Upper lobe of right lung (tissue), 1 donor: ENCODE data around the gene SMCR8. TPM values are rescaled to one million over a fixed set of nuclear protein-coding genes. Genes with fewer than 3 reads are reported as not detected.
A peak's percentile ranks its signal among the peaks of the same experiment; 100 is the strongest.
"Not testable (repeated sequence)": the region's sequence is repeated elsewhere in the genome, so short reads cannot be mapped to it uniquely, and the experiment has no call there.

ENCODE experiments used
- ATAC-seq: fragments of 200-7000 bp; cut with Tn5 transposase; one replicate; pipeline ENCODE4 v1.9.1; 2020; ENCODE audit warnings: mild to moderate bottlenecking, moderate library complexity
- DNase-seq: peaks from one replicate; pipeline ENCODE4 v3.0.0-alpha.2; 2020
- H3K27ac ChIP-seq: fragments of 200-600 bp; one replicate; pipeline ENCODE4 v1.8.0; 2022
- H3K27me3 ChIP-seq: fragments of 200-600 bp; one replicate; pipeline ENCODE4 v1.8.0; 2022; ENCODE audit warnings: mild to moderate bottlenecking
- H3K36me3 ChIP-seq: fragments of 200-600 bp; one replicate; pipeline ENCODE4 v1.8.0; 2022
- H3K4me1 ChIP-seq: fragments of 200-600 bp; one replicate; pipeline ENCODE4 v1.8.0; 2022
- H3K4me3 ChIP-seq: fragments of 200-600 bp; one replicate; pipeline ENCODE4 v1.8.0; 2022; ENCODE audit warnings: mild to moderate bottlenecking
- H3K9me3 ChIP-seq: fragments of 200-600 bp; one replicate; pipeline ENCODE4 v1.8.0; 2022
- CTCF ChIP-seq: fragments of 200-600 bp; IDR thresholded peaks from one replicate; pipeline ENCODE4 v1.8.0; 2022; ENCODE audit warnings: antibody characterized with exemption
- intact Hi-C: fragments of 100-400 bp; cut with DNase I; formaldehyde crosslinking; loops from one replicate; pipeline ENCODE4 v1.11.0; 2022
- total RNA-seq: library from RNA; stranded (reverse); fragmentation: NEBNext Ultra II Directional; extraction: Animal tissue kit (Norgen Biotek cat#: 25700); gene quantifications from one replicate; pipeline ENCODE4 v1.2.1, GENCODE V29; 2021
- donor health status: DM: no; HTN: yes; CAD: no; lungs with severe emphysema.

The SMCR8 gene
- total RNA-seq, 1 donor from 2014 or later, result 25.2 TPM

GRCh38 chr17:18285296-18285695, 29.8 kb upstream of the SMCR8 start:
- ATAC-seq (no peak), DNase-seq (no peak)
- Histone ChIP-seq H3K27ac (no peak overlapping the region), H3K4me3 (no peak overlapping the region), H3K27me3 (no peaks in the 10 kb centered on the region), H3K4me1 (no peaks in the 10 kb centered on the region), H3K36me3 (peaks cover 93% of the 10 kb centered on the region), H3K9me3 (no peaks in the 10 kb centered on the region)
- intact Hi-C loops, result no loop called here
- no peak for TF ChIP-seq CTCF

GRCh38 chr17:18291718-18292540, 23.2 kb upstream of the SMCR8 start:
- Histone ChIP-seq H3K4me1 (peaks cover 2% of the 10 kb centered on the region), H3K4me3 (no peak overlapping the region), H3K27ac (no peak overlapping the region), H3K27me3 (no peaks in the 10 kb centered on the region), H3K36me3 (peaks cover 75% of the 10 kb centered on the region), H3K9me3 (no peaks in the 10 kb centered on the region)
- intact Hi-C loops, result no loop called here
- DNase-seq (no peak), ATAC-seq (no peak)
- TF ChIP-seq CTCF, result no peak

GRCh38 chr17:18298061-18298460, 17.0 kb upstream of the SMCR8 start:
- ATAC-seq, intact Hi-C loops, H3K4me3 ChIP-seq, H3K9me3 ChIP-seq, DNase-seq, H3K4me1 ChIP-seq, H3K27ac ChIP-seq, H3K27me3 ChIP-seq: not testable (repeated sequence)
- peaks cover 61% of the 10 kb centered on the region for H3K36me3 ChIP-seq

- ATAC-seq (peak; percentile 81), DNase-seq (no peak)
- H3K36me3 ChIP-seq, result peaks cover 70% of the 10 kb centered on the region
- no peak for TF ChIP-seq CTCF
- peaks cover 2% of the 10 kb centered on the region for H3K4me1 ChIP-seq
- intact Hi-C loops, result no loop called here
- no peak overlapping the region for H3K4me3 ChIP-seq
- H3K27ac ChIP-seq, result peak overlapping the region; percentile 42
- H3K9me3 ChIP-seq, result no peaks in the 10 kb centered on the region
- H3K27me3 ChIP-seq, result no peaks in the 10 kb centered on the region
These were observed 14.2 kb upstream of the SMCR8 start for GRCh38 chr17:18300725-18301480.

- H3K4me3 ChIP-seq, DNase-seq, intact Hi-C loops, H3K4me1 ChIP-seq, H3K27ac ChIP-seq, H3K27me3 ChIP-seq, ATAC-seq, H3K9me3 ChIP-seq: not testable (repeated sequence)
- peaks cover 93% of the 10 kb centered on the region for H3K36me3 ChIP-seq
These were observed 11.9 kb upstream of the SMCR8 start for GRCh38 chr17:18303206-18303605.

GRCh38 chr17:18309202-18309601, 5.9 kb upstream of the SMCR8 start:
- Histone ChIP-seq H3K27me3 (no peaks in the 10 kb centered on the region), H3K27ac (no peak overlapping the region), H3K4me3 (no peak overlapping the region), H3K9me3 (no peaks in the 10 kb centered on the region), H3K36me3 (peaks cover 51% of the 10 kb centered on the region), H3K4me1 (peaks cover 25% of the 10 kb centered on the region)
- DNase-seq, result no peak
- intact Hi-C loops, result no loop called here
- no peak for TF ChIP-seq CTCF
- no peak for ATAC-seq
